ENCODE measurements around the gene LFNG. TPM values are rescaled to one million over a fixed set of nuclear protein-coding genes. Genes with fewer than 3 reads are reported as not detected.

The LFNG gene
- polyA plus RNA-seq, 2 of the 4 experiments (the other 2 are of a cell fraction): 2.3 to 7.3 TPM

GRCh38 chr7:2553831-2554581 is 34.4 kb downstream of the LFNG start:
- H3K4me2 ChIP-seq: peak overlapping the region; percentile 100
- H3K9me3 ChIP-seq: no peaks in the 10 kb centered on the region
- 84% methylated on average over 15 of the region's 16 CpGs for WGBS (ENCODE audit: missing lambda C conversion rate)
- DNase-seq (ENCODE audit: low read depth in 1 of 2, low spot score in 1 of 2) (no peak), FAIRE-seq (no peak), ATAC-seq (no peak)
- POLR2A ChIA-PET: no interaction called here
- peak overlapping the region; percentile 97 to 100 for H3K27ac ChIP-seq
- TF ChIP-seq E2F6 (IDR thresholded peaks at IDR 0.05; ENCODE audit: borderline replicate concordance, low read depth) (no peak), HEYL (CRISPR knock-in tag; IDR thresholded peaks at IDR 0.05) (no peak), EP300 (IDR thresholded peaks at IDR 0.05) (no peak), BCL3 (IDR thresholded peaks at IDR 0.05) (no peak), FOSL2 (IDR thresholded peaks at IDR 0.05) (no peak), FOSL2 (CRISPR knock-in tag; IDR thresholded peaks at IDR 0.05) (no peak), JUNB (IDR thresholded peaks at IDR 0.05) (no peak), USF2 (IDR thresholded peaks at IDR 0.05) (no peak), HMGXB4 (CRISPR knock-in tag; IDR thresholded peaks at IDR 0.05; ENCODE audit: borderline replicate concordance) (no peak), BHLHE40 (IDR thresholded peaks at IDR 0.05; ENCODE audit: low read depth, low read length) (no peak), ELK1 (IDR thresholded peaks at IDR 0.05; ENCODE audit: low read depth, low read length) (no peak), POLR2AphosphoS2 (conservative IDR thresholded peaks at IDR 0.05; ENCODE audit: low read length) (no peak)
- H3K4me1 ChIP-seq: peaks cover 25% of the 10 kb centered on the region
- H3K4me3 ChIP-seq: peak overlapping the region; percentile 64
- CTCF ChIA-PET: interaction anchor here (0.6 to 1.3 kb wide), 6 partner anchors 9 to 127 kb away, joined by 3 to 5 read pairs (median 3); no protein-coding TSS in a partner anchor

- H3K4me1 ChIP-seq: peaks cover 25% of the 10 kb centered on the region
- H3K4me2 ChIP-seq: peak overlapping the region; percentile 100
- peak; percentile 1 to 3; a peak in 3 of 6 replicates for ATAC-seq
- CTCF ChIA-PET: interaction anchor here (1.0 kb wide), 2 partner anchors 8 to 51 kb away, joined by 3 read pairs; no protein-coding TSS in a partner anchor
- 8% methylated on average over 6 of the region's 12 CpGs for WGBS (ENCODE audit: missing lambda C conversion rate)
- H3K27ac ChIP-seq: peak overlapping the region; percentile 97 to 100
- no peak for FAIRE-seq
- no peaks in the 10 kb centered on the region for H3K9me3 ChIP-seq
- POLR2A ChIA-PET: no interaction called here
- DNase-seq (ENCODE audit: low read depth in 1 of 2, low spot score in 1 of 2): no peak
- TF ChIP-seq POLR2AphosphoS2 (conservative IDR thresholded peaks at IDR 0.05; ENCODE audit: low read length): no peak
- TF ChIP-seq CBX2 (IDR thresholded peaks at IDR 0.05; ENCODE audit: borderline replicate concordance, low read depth): no peak
- no peak for TF ChIP-seq CBX8 (IDR thresholded peaks at IDR 0.05)
- H3K4me3 ChIP-seq: peak overlapping the region; percentile 64
Observed at GRCh38 chr7:2554661-2555111, 35.1 kb downstream of the LFNG start.
